Stimulated activated CD4-positive, alpha-beta T cell treated with anti-CD3 and anti-CD28 coated beads, Interleukin-15, amount 100 ng/mL, for 48 hours (primary cell): ENCODE data around the gene CDK9.

Source experiments
- DNase-seq, 2 donors: peaks; one replicate each; pipeline ENCODE4 v3.0.0-alpha.2; 2020; ENCODE audit warnings: low read depth in 2 of 2

CDK9 gene

DNA sequence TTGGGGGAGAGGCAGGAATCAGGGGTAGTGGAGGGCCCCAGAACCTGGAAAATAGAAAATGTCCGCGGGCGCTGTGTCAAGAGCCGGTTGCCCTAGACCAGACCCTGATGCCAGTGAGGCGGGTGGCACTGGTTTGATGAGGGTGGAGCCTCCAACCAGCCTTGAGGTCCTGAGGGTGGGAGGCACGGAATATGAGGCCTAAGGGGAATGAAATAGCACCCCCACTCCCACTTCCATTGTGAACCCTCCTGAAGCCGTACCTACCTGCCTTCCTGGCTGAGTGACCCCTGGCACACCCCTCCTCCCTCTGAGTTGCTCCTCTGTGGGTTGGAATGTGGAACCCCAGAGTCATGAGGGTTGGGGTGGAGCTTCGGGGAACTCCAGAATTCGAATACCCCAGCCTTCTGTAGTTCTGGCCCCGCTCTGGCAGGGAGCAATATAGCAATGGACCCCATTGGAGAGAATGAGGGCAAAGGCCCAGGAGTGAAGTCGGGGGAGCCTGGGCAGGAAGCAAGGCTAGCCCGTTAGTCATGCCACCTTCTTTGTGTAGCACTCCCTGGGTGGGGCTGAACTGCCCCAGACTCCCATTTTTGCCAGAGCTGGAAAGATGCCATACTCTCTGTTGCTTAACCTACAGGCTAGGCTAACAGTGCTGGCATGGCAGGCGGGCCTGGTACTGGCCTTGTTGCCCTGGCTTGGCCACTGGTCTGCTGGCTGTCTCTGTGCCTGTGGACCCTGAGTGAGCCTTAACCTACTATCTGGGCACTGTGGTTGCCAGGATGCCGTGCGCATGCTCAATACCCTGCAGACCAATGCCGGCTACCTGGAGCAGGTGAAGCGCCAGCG is 17.9 kb downstream of the CDK9 start:
- DNase-seq: no peak

- no peak for DNase-seq
Measured at GRCh38 chr9:127805620-127806019, 19.8 kb downstream of the CDK9 start.

DNA sequence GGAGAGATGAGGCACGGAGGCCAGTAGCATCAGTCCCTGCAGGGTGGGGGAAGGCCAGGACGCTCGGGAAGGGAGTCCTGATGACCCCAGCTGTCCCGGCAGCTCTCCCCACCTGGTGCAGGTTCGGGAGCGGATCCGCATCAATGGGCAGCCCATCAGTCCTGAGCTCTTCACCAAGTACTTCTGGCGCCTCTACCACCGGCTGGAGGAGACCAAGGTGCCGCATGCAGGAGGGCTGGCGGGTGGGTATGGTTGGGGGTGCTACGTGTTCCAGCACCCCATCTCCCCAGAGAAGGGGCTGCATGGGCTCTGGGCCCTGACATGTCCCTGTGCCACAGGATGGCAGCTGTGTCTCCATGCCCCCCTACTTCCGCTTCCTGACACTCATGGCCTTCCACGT is 21.0 kb downstream of the CDK9 start:
- DNase-seq: no peak

GRCh38 chr9:127808347-127809001 is 22.6 kb downstream of the CDK9 start:
- no peak for DNase-seq

- DNase-seq: no peak
Measured at GRCh38 chr9:127809002-127809539, 23.2 kb downstream of the CDK9 start.

- DNase-seq: no peak
Measured at GRCh38 chr9:127809540-127810377, 23.9 kb downstream of the CDK9 start.

DNA sequence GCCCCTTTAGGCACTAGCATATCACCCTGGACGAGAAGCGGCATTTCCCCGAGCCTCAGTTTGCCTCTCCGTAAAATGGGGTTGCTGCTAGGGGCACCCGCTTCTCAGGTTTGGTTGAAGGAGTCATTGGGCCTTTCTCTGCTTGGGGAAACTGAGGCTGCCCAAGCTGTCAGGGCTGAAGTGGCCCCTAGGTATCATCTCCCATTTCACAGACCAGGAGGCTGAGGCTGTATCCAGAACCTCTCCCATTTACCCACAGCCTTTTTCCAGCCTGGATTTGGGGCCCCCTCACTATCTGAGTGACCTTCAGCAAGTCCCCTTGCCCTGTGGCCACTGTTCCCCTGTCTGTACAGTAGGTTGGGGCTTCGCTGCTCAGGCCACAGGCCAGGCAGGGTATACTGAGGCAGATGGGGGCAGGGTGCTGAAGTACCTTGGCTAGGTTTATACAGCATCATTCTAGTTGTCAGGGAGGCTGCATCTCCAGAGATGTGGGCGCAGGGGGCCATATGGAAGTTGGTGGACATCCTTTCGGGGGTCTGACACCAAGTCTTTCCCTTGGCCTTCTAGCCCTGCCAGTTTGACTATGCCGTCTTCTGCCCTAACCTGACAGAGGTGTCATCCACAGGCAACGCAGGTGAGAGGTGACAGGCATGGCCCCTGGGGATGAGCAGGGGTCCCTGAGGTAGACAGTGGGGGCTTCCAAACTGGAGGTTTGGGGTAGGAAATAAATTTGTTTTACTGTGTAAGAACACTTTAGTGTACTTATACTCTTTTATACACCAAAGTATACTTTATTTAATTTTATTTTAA is 24.7 kb downstream of the CDK9 start:
- DNase-seq: no peak

DNA sequence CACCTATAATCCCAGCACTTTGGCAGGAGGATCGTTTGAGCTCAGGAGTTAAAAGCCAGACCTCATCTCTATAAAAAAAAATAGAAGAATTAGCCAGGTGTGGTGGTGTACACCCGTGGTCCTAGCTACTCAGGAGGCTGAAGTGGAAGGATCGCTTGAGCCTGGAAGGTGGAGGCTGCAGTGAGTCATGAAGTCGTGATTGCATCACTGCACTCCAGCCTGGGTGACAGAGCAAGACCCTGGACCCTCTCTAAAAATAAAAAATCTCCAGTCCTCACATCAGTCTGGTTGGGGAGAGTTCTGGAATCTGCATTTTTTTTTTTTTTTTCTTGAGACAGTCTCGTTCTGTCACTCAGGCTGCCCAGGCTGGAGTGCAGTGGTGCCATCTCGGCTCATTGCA is 26.2 kb downstream of the CDK9 start:
- DNase-seq: no peak

- DNase-seq: no peak
Measured at GRCh38 chr9:127812936-127813675, 27.3 kb downstream of the CDK9 start.

DNA sequence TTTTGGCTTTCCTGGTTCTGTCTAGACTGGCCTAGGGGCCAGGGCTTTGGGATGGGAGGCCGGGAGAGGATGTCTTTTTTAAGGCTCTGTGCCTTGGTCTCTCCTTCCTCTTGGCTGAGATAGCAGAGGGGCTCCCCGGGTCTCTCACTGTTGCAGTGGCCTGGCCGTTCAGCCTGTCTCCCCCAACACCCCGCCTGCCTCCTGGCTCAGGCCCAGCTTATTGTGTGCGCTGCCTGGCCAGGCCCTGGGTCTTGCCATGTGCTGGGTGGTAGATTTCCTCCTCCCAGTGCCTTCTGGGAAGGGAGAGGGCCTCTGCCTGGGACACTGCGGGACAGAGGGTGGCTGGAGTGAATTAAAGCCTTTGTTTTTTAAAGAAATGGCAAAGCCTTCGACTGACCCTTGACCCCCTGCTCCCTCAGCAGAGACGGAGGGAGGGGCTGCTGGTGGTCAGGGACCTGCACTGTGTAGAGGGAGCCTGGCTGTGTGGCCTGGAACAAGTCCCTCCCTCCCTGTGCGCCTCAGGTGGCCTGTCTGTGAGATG is 27.9 kb downstream of the CDK9 start:
- no peak for DNase-seq

- DNase-seq: no peak
Measured at GRCh38 chr9:127814619-127815511, 29.0 kb downstream of the CDK9 start.

DNA sequence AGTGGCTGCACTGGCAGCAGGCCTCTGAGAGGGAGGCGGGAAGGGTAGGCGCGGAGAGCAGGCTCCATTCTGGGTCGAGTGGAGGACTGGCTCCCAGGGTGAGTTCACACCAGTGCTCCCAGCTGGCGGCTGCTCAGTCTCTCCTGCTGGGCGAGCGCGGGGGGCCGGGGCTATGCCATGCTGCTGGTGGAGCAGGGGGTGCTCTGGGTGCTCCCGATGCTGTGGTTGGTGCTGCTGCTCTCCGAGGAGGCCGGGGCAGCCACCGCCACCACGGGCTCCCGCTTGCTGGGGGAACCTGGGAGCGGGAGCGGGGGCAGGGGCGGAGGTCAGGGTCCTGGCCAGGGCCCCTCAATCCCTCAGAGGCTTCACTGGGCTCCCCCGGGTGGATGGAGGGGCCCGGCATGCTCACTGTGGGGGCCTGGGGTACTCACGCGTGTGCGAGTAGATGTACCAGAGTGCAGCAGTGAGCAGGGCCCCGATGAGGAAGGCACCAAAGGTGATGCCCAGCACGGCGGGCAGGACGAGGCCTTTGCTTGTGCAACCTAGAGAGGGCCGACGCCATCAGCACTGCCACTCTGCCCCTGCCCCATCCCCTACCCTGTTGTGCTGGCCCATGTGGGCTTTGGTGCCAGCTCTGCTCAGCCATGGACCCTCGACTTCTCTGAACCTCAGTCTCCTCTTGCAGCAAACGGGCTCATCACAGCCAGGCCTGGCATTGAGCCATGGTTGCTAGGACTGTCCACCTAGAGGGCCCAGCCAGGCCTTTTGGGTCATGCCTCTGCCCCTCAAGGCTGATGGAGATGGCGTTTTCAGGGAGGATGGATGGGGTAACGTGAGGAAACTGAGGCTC is 29.9 kb downstream of the CDK9 start:
- DNase-seq: no peak

- DNase-seq: no peak
Measured at GRCh38 chr9:127816362-127816725, 30.5 kb downstream of the CDK9 start.

DNA sequence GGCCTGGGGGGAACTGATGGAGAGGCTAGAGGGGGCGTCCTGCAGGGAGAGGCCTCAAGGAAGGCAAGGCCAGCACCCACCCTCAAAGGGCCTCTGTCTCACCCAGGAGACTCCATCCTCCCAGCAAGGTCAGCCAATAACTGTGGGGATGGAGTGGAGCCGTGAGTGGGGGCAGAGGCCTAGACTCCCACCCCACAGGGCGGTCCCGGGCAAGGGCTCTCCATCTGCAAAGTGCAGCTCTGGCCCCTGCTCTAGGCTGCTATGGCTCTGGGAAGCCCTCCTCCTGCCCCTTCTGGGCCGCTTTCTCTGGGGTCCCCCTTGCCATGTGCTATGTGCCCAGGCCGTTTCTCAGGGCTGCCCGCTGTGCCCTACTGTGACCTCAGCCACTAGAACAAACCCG is 30.9 kb downstream of the CDK9 start:
- DNase-seq: no peak

GRCh38 chr9:127817881-127818434 is 32.1 kb downstream of the CDK9 start:
- no peak for DNase-seq

- DNase-seq: no peak
Measured at GRCh38 chr9:127818574-127818973, 32.7 kb downstream of the CDK9 start.

DNA sequence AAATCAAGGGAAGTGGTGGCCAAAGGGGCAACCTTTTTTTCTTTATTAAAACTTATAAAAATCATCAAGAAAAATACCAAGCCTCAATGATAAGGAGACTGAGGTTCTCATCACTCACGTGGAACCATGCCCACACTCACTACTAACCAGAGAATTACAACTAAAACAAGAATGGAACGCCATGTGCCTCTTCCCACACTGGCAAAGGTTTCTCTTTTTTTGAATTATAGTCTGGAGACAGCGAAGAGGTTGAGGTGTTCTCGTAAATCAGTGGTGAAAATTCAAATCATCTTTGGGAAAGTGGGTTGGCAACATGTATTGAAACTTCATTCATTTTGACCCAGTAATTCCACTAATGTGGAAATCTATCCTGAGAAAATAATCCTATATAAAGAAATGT is 36.3 kb downstream of the CDK9 start:
- no peak for DNase-seq
